HepG2 (cell line): ENCODE data around the gene CENPK. TPM values are rescaled to one million over a fixed set of nuclear protein-coding genes. Genes with fewer than 3 reads are reported as not detected.

Experiments
- ESRRA ChIP-seq: sonication (generic); formaldehyde crosslinking; IDR thresholded peaks from 2 replicates; pipeline ENCODE4 v1.5.1; 2020; ENCODE audit warnings: mild to moderate bottlenecking, low read depth, missing genetic modification reagents
- KAT8 ChIP-seq: IDR thresholded peaks from 2 replicates; pipeline ENCODE4 v1.6.1; 2016; ENCODE audit warnings: missing genetic modification reagents, missing compliant biosample characterization
- PHF5A ChIP-seq: IDR thresholded peaks from one replicate; pipeline ENCODE4 v1.6.1; 2018; ENCODE audit warnings: low read depth, missing genetic modification reagents; ENCODE audit not compliant: unreplicated experiment
- SCMH1 ChIP-seq: sonication (generic); formaldehyde crosslinking; IDR thresholded peaks from 2 replicates; pipeline ENCODE4 v1.9.0; 2021; ENCODE audit warnings: missing genetic modification reagents, mild to moderate bottlenecking, borderline replicate concordance
- SMYD3 ChIP-seq: sonication (generic); formaldehyde crosslinking; IDR thresholded peaks from 2 replicates; pipeline ENCODE4 v1.8.1; 2023; ENCODE audit warnings: mild to moderate bottlenecking, missing genetic modification reagents
- WIZ ChIP-seq: sonication (generic); formaldehyde crosslinking; IDR thresholded peaks from 2 replicates; pipeline ENCODE4 v1.5.1; 2020; ENCODE audit warnings: mild to moderate bottlenecking, missing genetic modification reagents
- ZBTB1 ChIP-seq: sonication (generic); formaldehyde crosslinking; IDR thresholded peaks from 2 replicates; pipeline ENCODE4 v1.4.0; 2020; ENCODE audit warnings: missing genetic modification reagents, borderline replicate concordance
- ZFP82 ChIP-seq: sonication (generic); formaldehyde crosslinking; IDR thresholded peaks from 2 replicates; pipeline ENCODE4 v1.5.1; 2020; ENCODE audit warnings: mild to moderate bottlenecking, missing genetic modification reagents, borderline replicate concordance
- ZNF577 ChIP-seq: sonication (generic); formaldehyde crosslinking; IDR thresholded peaks from 2 replicates; pipeline ENCODE4 v1.4.0; 2020; ENCODE audit warnings: mild to moderate bottlenecking, low read depth, missing genetic modification reagents, borderline replicate concordance
- polyA plus RNA-seq, 8 experiments: library from polyadenylated mRNA; depleted of rRNA in 3 of 8; stranded (reverse) in 7 of 8; unstranded in 1 of 8; fragments of >200 nt; fragmentation: Illumina TruSeq in 4 of 8; extraction: Trizol in 4 of 8; gene quantifications; 2 replicates each; pipeline versions ENCODE4 v1.2.1 to v1.2.3, GENCODE V29; 2011 to 2016; ENCODE audit warnings: low read depth in 4 of 8, missing spikeins in 1 of 8, mixed read lengths in 1 of 8; ENCODE audit not compliant: insufficient read depth in 1 of 8
- total RNA-seq, 5 experiments: library from RNA; depleted of rRNA; stranded (reverse); fragments of >200 nt; fragmentation: Illumina TruSeq; extraction: Trizol; gene quantifications; 2 replicates each; pipeline ENCODE4 v1.2.3, GENCODE V29; 2016; ENCODE audit warnings: low read depth in 1 of 5
- TF ChIP-seq, protein P1 (sequence below): sonication (generic); IDR thresholded peaks from 2 replicates; pipeline ENCODE4 v1.6.1; 2016; ENCODE audit warnings: low read depth, borderline replicate concordance
- TF ChIP-seq, protein P2 (sequence below): IDR thresholded peaks from 2 replicates; pipeline ENCODE4 v1.4.0; 2020; ENCODE audit warnings: mild to moderate bottlenecking, missing genetic modification reagents
- TF ChIP-seq, protein P3 (sequence below): sonication (generic); formaldehyde crosslinking; IDR thresholded peaks from 2 replicates; pipeline ENCODE4 v1.5.1; 2020; ENCODE audit warnings: missing genetic modification reagents, mild to moderate bottlenecking, borderline replicate concordance
- TF ChIP-seq, protein P4 (sequence below): sonication (generic); formaldehyde crosslinking; IDR thresholded peaks from 2 replicates; pipeline ENCODE4 v1.5.0; 2020; ENCODE audit warnings: mild to moderate bottlenecking, missing genetic modification reagents, borderline replicate concordance
- TF ChIP-seq, protein P5 (sequence below): sonication (generic); formaldehyde crosslinking; IDR thresholded peaks from 2 replicates; pipeline ENCODE4 v1.4.0; 2020; ENCODE audit warnings: mild to moderate bottlenecking, missing genetic modification reagents

Gene CENPK
- total and polyA plus RNA-seq, 2 of the 13 experiments (the other 11 are each of a cell fraction or from before 2014, with no cell fraction given), result 14.3 to 54.4 TPM

DNA sequence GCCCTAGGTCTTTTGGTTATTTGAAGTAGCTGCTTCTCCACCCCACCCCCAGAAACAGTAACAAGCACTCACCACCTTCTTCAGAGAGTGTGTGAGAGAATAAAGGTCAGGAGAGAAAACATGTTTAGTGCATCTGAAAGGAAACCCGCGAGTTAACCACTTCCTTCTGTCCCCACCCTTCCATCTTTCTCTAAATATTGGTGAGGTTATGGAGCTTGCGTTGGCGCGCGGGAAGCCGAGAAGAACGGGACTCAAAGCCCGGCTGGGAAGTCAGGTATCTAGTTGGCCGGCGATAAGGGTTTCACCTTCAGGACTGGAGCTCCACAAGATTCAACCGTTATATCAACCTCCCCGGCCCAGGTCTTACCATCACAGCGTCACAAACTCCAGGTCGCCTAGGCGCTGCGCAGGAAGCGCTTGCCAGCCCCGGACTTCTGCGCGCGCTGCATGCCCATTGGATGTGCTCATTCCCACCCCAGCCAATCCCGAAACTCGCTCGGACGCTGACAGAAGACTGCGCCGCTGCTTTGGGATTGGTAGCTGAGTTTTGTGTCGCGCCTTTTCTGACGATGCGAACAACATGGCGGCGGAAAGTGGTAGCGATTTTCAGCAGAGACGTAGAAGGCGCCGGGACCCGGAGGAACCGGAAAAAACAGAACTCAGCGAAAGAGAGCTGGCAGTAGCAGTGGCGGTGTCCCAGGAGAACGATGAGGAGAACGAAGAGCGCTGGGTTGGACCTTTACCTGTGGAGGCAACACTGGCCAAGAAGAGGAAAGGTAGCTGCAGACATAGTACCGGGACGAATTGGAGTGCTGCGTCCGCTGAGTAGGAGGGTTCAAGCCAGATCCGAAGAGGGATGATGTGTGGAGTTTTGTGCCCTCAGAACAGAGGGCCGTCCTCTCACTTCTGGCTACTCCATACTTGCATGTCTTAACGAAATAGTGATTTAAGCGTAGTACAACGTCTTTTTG, at the start of gene CENPK, which contains the start of gene PPWD1 (continued):
- TF ChIP-seq, protein P1, sequence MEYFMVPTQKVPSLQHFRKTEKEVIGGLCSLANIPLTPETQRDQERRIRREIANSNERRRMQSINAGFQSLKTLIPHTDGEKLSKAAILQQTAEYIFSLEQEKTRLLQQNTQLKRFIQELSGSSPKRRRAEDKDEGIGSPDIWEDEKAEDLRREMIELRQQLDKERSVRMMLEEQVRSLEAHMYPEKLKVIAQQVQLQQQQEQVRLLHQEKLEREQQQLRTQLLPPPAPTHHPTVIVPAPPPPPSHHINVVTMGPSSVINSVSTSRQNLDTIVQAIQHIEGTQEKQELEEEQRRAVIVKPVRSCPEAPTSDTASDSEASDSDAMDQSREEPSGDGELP, result no peak
- no peak for TF ChIP-seq SCMH1 (CRISPR knock-in tag)
- TF ChIP-seq ZFP82 (CRISPR knock-in tag), result no peak
- TF ChIP-seq PHF5A (CRISPR knock-in tag), result no peak
- TF ChIP-seq, protein P2, sequence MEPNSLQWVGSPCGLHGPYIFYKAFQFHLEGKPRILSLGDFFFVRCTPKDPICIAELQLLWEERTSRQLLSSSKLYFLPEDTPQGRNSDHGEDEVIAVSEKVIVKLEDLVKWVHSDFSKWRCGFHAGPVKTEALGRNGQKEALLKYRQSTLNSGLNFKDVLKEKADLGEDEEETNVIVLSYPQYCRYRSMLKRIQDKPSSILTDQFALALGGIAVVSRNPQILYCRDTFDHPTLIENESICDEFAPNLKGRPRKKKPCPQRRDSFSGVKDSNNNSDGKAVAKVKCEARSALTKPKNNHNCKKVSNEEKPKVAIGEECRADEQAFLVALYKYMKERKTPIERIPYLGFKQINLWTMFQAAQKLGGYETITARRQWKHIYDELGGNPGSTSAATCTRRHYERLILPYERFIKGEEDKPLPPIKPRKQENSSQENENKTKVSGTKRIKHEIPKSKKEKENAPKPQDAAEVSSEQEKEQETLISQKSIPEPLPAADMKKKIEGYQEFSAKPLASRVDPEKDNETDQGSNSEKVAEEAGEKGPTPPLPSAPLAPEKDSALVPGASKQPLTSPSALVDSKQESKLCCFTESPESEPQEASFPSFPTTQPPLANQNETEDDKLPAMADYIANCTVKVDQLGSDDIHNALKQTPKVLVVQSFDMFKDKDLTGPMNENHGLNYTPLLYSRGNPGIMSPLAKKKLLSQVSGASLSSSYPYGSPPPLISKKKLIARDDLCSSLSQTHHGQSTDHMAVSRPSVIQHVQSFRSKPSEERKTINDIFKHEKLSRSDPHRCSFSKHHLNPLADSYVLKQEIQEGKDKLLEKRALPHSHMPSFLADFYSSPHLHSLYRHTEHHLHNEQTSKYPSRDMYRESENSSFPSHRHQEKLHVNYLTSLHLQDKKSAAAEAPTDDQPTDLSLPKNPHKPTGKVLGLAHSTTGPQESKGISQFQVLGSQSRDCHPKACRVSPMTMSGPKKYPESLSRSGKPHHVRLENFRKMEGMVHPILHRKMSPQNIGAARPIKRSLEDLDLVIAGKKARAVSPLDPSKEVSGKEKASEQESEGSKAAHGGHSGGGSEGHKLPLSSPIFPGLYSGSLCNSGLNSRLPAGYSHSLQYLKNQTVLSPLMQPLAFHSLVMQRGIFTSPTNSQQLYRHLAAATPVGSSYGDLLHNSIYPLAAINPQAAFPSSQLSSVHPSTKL (CRISPR knock-in tag), result peak; percentile 51
- no peak for TF ChIP-seq ZNF577 (CRISPR knock-in tag)
- TF ChIP-seq, protein P3, sequence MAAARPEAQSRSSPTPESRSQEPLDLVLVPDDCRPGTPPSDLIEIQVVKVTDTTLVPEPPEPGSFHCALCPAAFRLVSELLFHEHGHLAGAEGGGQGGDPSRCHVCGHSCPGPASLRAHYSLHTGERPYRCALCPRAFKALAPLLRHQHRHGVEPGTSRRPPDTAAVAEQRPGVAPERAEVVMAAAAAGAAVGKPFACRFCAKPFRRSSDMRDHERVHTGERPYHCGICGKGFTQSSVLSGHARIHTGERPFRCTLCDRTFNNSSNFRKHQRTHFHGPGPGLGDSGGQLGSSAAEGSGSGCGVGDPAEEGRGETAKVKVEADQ (CRISPR knock-in tag), result 0 out of 2 replicates have a peak, but pooled peaks have one; percentile 51
- TF ChIP-seq, protein P4, sequence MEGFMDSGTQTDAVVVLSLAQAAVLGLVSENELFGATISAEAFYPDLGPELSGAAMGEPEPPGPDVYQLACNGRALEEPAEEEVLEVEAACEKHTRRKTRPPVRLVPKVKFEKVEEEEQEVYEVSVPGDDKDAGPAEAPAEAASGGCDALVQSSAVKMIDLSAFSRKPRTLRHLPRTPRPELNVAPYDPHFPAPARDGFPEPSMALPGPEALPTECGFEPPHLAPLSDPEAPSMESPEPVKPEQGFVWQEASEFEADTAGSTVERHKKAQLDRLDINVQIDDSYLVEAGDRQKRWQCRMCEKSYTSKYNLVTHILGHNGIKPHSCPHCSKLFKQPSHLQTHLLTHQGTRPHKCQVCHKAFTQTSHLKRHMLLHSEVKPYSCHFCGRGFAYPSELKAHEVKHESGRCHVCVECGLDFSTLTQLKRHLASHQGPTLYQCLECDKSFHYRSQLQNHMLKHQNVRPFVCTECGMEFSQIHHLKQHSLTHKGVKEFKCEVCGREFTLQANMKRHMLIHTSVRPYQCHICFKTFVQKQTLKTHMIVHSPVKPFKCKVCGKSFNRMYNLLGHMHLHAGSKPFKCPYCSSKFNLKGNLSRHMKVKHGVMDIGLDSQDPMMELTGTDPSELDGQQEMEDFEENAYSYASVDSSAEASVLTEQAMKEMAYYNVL (CRISPR knock-in tag), result no peak; the same call in 1 of the 2 replicates
- no peak; the same call in 1 of the 2 replicates for TF ChIP-seq WIZ (CRISPR knock-in tag)
- peak; percentile 96 for TF ChIP-seq KAT8 (CRISPR knock-in tag)
- TF ChIP-seq, protein P5, sequence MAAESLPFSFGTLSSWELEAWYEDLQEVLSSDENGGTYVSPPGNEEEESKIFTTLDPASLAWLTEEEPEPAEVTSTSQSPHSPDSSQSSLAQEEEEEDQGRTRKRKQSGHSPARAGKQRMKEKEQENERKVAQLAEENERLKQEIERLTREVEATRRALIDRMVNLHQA (CRISPR knock-in tag), result no peak
- TF ChIP-seq ESRRA (CRISPR knock-in tag), result no peak
- TF ChIP-seq SMYD3 (CRISPR knock-in tag), result peak; percentile 72; the same call in 1 of the 2 replicates
- TF ChIP-seq ZBTB1, result no peak
